HEK293 (cell line): ENCODE data around the gene UNC93A.

Experiments used
- BCL11A ChIP-seq: fragments of 450-650 bp; formaldehyde crosslinking; IDR thresholded peaks from 2 replicates; pipeline ENCODE4 v1.5.1; 2016; ENCODE audit warnings: low read depth, missing biosample characterization, missing genetic modification characterization
- CTCF ChIP-seq: fragments of 450-650 bp; formaldehyde crosslinking; IDR thresholded peaks from 2 replicates; pipeline ENCODE4 v1.5.1; 2016; ENCODE audit warnings: missing biosample characterization, missing genetic modification characterization
- KLF1 ChIP-seq: fragments of 450-650 bp; formaldehyde crosslinking; IDR thresholded peaks from 2 replicates; pipeline ENCODE4 v1.5.1; 2016; ENCODE audit warnings: missing biosample characterization, missing genetic modification characterization
- ZBTB44 ChIP-seq: fragments of 450-650 bp; IDR thresholded peaks from 2 replicates; pipeline ENCODE4 v1.5.1; 2018; ENCODE audit warnings: missing biosample characterization, mild to moderate bottlenecking, missing genetic modification characterization
- ZNF449 ChIP-seq: fragments of 450-650 bp; formaldehyde crosslinking; IDR thresholded peaks from 2 replicates; pipeline ENCODE4 v1.5.1; 2017; ENCODE audit warnings: missing biosample characterization, mild to moderate bottlenecking, missing genetic modification characterization, moderate library complexity
- ZNF548 ChIP-seq: fragments of 450-650 bp; formaldehyde crosslinking; IDR thresholded peaks from 2 replicates; pipeline ENCODE4 v1.5.1; 2016; ENCODE audit warnings: missing biosample characterization, missing genetic modification characterization
- ZNF670 ChIP-seq: fragments of 450-650 bp; formaldehyde crosslinking; IDR thresholded peaks from 2 replicates; pipeline ENCODE4 v1.5.1; 2016; ENCODE audit warnings: missing biosample characterization, missing genetic modification characterization, low read depth
- ZXDB ChIP-seq: fragments of 450-650 bp; formaldehyde crosslinking; IDR thresholded peaks from 2 replicates; pipeline ENCODE4 v1.5.1; 2016; ENCODE audit warnings: missing biosample characterization, missing genetic modification characterization

- TF ChIP-seq CTCF = no peak
- TF ChIP-seq ZNF548 = no peak
- TF ChIP-seq ZBTB44 (tag by site-specific recombination) = no peak
- no peak for TF ChIP-seq ZXDB
- TF ChIP-seq ZNF449 = no peak
- no peak for TF ChIP-seq ZNF670 (tag by site-specific recombination)
- TF ChIP-seq KLF1 (tag by site-specific recombination) = no peak
- no peak for TF ChIP-seq BCL11A
These were observed 38.8 kb upstream of the UNC93A start for GRCh38 chr6:167252271-167252670.
